Esophagus squamous epithelium (tissue), 4 donors: ENCODE results near the gene LIMS1.
"Not testable (repeated sequence)": the region's sequence is repeated elsewhere in the genome, so short reads cannot be mapped to it uniquely, and the experiment has no call there.

Source experiments
- POLR2A ChIP-seq, 4 donors: fragments of 450-650 bp; IDR thresholded peaks; one replicate each; pipeline ENCODE4 v1.6.1; 2017; ENCODE audit warnings: antibody characterized with exemption in 4 of 4, mild to moderate bottlenecking in 4 of 4, moderate library complexity in 3 of 4
- TF ChIP-seq, protein P1 (sequence below), 6 experiments: fragments of 450-650 bp in 4 of 6; fragments of 200-600 bp in 2 of 6; sonication (generic) in 2 of 6; IDR thresholded peaks; one replicate each; pipeline ENCODE4 v1.5.1; 2016 to 2019; ENCODE audit warnings: antibody characterized with exemption in 6 of 6, mild to moderate bottlenecking in 4 of 6, moderate library complexity in 4 of 6

DNA sequence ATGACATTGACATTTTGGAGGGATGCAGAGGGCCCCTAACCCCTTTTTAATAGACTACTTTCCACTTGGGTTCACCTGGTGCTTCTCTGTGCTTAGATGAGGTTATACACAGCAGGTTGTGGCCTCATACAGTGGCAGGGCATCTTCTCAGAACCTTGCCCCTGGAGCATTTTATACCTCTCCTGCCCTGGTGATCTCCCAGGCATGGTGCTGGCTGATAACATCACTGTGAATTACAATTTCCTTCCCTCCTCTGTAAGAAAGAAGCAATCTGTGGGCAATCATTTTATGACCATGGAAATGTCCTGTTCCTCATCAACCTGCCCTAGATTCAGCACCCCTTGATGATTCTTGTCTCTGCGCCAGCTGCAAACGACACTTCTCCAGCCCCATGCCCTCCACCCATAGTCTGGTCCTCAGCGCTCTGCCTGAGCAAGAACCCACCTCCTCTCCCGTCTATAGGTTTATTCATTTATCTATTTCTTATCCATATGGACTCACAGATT, 143.0 kb downstream of the LIMS1 start:
- TF ChIP-seq, protein P1, sequence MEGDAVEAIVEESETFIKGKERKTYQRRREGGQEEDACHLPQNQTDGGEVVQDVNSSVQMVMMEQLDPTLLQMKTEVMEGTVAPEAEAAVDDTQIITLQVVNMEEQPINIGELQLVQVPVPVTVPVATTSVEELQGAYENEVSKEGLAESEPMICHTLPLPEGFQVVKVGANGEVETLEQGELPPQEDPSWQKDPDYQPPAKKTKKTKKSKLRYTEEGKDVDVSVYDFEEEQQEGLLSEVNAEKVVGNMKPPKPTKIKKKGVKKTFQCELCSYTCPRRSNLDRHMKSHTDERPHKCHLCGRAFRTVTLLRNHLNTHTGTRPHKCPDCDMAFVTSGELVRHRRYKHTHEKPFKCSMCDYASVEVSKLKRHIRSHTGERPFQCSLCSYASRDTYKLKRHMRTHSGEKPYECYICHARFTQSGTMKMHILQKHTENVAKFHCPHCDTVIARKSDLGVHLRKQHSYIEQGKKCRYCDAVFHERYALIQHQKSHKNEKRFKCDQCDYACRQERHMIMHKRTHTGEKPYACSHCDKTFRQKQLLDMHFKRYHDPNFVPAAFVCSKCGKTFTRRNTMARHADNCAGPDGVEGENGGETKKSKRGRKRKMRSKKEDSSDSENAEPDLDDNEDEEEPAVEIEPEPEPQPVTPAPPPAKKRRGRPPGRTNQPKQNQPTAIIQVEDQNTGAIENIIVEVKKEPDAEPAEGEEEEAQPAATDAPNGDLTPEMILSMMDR (IDR thresholded peaks at IDR 0.05), result not testable (repeated sequence)
- not testable (repeated sequence) for TF ChIP-seq POLR2A (IDR thresholded peaks at IDR 0.05)
